Right lobe of liver (tissue), 6 donors: Measurements from ENCODE around the gene MACROH2A2. TPM values are rescaled to one million over a fixed set of nuclear protein-coding genes. Genes with fewer than 3 reads are reported as not detected.

Source experiments
- ATAC-seq, 4 donors: fragments of 200-7000 bp; cut with Tn5 transposase; one replicate each; pipeline ENCODE4 v1.9.1; 2020; ENCODE audit warnings: mild to moderate bottlenecking in 4 of 4, moderate library complexity in 4 of 4
- DNase-seq, 3 donors: peaks; one replicate each; pipeline ENCODE4 v3.0.0-alpha.2; 2020
- H3K27ac ChIP-seq, 3 donors: fragments of 200-600 bp; one replicate each; pipeline ENCODE4 v1.8.0; 2022
- H3K27me3 ChIP-seq, 2 donors: fragments of 200-600 bp; one replicate each; pipeline ENCODE4 v1.8.0; 2022
- H3K36me3 ChIP-seq, 4 donors: fragments of 200-600 bp; sonication (generic) in 1 of 4; one replicate each; pipeline versions ENCODE4 v1.5.1 to v1.8.0; 2017 to 2022; ENCODE audit warnings: control low read depth in 1 of 4
- H3K4me1 ChIP-seq, 4 donors: fragments of 200-600 bp; sonication (generic) in 1 of 4; one replicate each; pipeline versions ENCODE4 v1.5.1 to v1.8.0; 2017 to 2022; ENCODE audit warnings: control low read depth in 1 of 4
- H3K4me3 ChIP-seq, 3 donors: fragments of 200-600 bp; one replicate each; pipeline ENCODE4 v1.8.0; 2022
- H3K9me3 ChIP-seq, 4 donors: fragments of 200-600 bp; sonication (generic) in 1 of 4; one replicate each; pipeline versions ENCODE4 v1.5.1 to v1.8.0; 2017 to 2022; ENCODE audit warnings: control low read depth in 1 of 4
- POLR2A ChIP-seq: fragments of 450-650 bp; IDR thresholded peaks from one replicate; pipeline ENCODE4 v1.6.1; 2017; ENCODE audit warnings: antibody characterized with exemption, mild to moderate bottlenecking
- WGBS: methylation state at CpG from one replicate; pipeline ENCODE4 v1.1.6; 2018; ENCODE audit warnings: low coverage, low lambda C conversion rate; ENCODE audit not compliant: insufficient coverage; ENCODE audit errors: missing lambda C conversion rate; 5-methylcytosine and 5-hydroxymethylcytosine counted together
- intact Hi-C, 2 donors: fragments of 100-400 bp; cut with DNase I; formaldehyde crosslinking; loops; one replicate each; pipeline versions ENCODE4 v1.11.2 to v1.14.1; 2022
- total RNA-seq, 6 experiments: library from RNA; depleted of rRNA in 2 of 6; stranded (reverse); fragments of >200 nt in 2 of 6; fragmentation: NEBNext Ultra II Directional in 3 of 6; extraction: Animal tissue kit (Norgen Biotek cat#: 25700) in 3 of 6; gene quantifications; one replicate each; pipeline versions ENCODE4 v1.1.0 to v1.2.4, GENCODE V29; 2016 to 2023
- TF ChIP-seq, protein P1 (sequence below), 4 donors: fragments of 200-600 bp in 3 of 4; fragments of 450-650 bp in 1 of 4; IDR thresholded peaks; one replicate each; pipeline versions ENCODE4 v1.5.1 to v1.8.0; 2016 to 2022; ENCODE audit warnings: antibody characterized with exemption in 4 of 4, mild to moderate bottlenecking in 2 of 4
- donor health status: DM: no; HTN: yes; CAD: no.
- donor health status: DM: no; HTN: no; CAD: no.
- donor health status: DM: no; HTN: no; CAD: no.
- donor health status: DM: no; HTN: yes; CAD: no.
- donor health status: DM: no; HTN: yes; CAD: no.

The MACROH2A2 gene
- total RNA-seq, 6 experiments from 2014 or later = 2.0 to 12.1 (median 5.0) TPM

DNA sequence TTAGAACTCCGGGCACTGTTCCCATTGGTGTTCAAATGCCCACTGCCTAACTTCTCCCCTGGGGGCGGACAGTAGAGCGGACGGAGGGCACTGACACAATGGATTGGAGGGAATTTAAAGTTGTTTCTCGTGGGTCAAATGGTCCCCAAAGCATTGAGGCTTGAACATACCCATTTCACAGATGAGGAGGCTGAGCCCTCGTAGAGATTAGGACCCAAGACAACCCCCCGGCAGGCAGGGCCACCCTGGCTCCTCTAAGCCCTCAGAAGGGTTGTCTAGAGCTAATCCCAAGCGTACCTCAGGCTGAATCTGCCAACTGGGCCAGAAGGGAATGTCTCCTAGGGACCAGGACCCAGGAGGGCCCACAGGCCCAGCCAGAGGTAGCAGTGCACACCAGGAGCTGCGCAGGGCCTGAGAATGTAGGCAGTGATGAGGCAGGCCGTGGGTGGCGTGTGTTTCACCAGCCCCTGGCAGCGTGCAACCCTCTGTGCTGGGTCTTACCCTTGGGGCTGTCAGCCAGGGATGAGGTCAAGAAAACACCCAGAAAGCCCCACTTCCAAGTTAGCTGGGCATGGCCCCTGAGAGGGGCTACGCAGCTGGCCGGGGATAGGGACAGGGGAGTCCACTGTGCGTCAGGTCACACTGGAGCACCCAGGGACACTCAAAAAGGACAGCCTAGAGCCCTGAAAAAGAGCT, 74.2 kb downstream of the MACROH2A2 start:
- no peak overlapping the region for H3K4me3 ChIP-seq
- ATAC-seq (no peak), DNase-seq (no peak)
- TF ChIP-seq, protein P1, sequence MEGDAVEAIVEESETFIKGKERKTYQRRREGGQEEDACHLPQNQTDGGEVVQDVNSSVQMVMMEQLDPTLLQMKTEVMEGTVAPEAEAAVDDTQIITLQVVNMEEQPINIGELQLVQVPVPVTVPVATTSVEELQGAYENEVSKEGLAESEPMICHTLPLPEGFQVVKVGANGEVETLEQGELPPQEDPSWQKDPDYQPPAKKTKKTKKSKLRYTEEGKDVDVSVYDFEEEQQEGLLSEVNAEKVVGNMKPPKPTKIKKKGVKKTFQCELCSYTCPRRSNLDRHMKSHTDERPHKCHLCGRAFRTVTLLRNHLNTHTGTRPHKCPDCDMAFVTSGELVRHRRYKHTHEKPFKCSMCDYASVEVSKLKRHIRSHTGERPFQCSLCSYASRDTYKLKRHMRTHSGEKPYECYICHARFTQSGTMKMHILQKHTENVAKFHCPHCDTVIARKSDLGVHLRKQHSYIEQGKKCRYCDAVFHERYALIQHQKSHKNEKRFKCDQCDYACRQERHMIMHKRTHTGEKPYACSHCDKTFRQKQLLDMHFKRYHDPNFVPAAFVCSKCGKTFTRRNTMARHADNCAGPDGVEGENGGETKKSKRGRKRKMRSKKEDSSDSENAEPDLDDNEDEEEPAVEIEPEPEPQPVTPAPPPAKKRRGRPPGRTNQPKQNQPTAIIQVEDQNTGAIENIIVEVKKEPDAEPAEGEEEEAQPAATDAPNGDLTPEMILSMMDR (IDR thresholded peaks at IDR 0.05) = no peak
- TF ChIP-seq POLR2A = no peak
- H3K36me3 ChIP-seq = peaks cover 0 to 20% (median 6%) of the 10 kb centered on the region in 4 donors
- intact Hi-C loops = no loop called here
- WGBS = 97% methylated on average over 6 of the region's 15 CpGs
- no peaks in the 10 kb centered on the region for H3K27me3 ChIP-seq
- H3K4me1 ChIP-seq = peaks cover 0 to 20% (median 0%) of the 10 kb centered on the region in 4 donors
- H3K27ac ChIP-seq = no peak overlapping the region
- no peaks in the 10 kb centered on the region for H3K9me3 ChIP-seq

DNA sequence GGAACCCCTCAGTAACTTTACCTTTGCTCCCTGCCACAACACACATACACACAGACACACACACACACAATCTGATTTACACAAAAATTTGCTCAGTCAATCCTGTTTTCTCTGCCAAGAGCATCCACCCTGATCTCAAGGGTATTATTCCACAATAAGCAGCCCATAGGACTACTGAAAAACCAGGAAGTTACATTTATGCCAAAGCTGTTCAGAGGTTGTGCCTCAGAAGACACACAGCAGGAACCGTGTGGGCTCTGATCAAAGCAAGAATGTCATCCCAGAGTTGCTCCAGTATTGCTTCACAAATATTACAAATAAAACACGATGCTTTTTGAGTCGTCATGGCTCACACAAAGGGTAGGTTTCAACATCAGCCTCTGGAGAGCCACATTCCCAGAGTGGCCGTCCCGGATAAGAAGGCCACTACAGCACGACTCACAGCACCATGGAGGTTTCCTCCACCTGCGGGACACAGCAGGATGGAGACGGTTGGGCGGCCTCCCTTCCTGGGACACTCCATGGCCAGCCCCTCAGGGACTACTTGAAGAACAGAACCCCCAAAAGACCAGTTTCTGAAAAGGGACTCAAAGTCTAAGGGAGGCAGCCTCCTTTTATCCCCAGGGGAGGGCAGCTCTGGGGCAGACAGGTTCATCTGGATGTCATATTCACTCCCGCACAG, 78.4 kb downstream of the MACROH2A2 start:
- 47% methylated on average over 6 of the region's 10 CpGs for WGBS
- Histone ChIP-seq H3K4me3 (peak overlapping the region; percentile 62 to 86 (median 64)), H3K4me1 (peaks cover 0 to 28% (median 0%) of the 10 kb centered on the region in 4 donors), H3K27me3 (no peaks in the 10 kb centered on the region), H3K36me3 (peaks cover 0 to 8% (median 0%) of the 10 kb centered on the region in 4 donors), H3K9me3 (no peaks in the 10 kb centered on the region), H3K27ac (peak overlapping the region in 1 of 3 donors; percentile 84)
- peak in 3 of 4 donors; percentile 30 to 38 (median 35) for ATAC-seq
- peak; percentile 45 for TF ChIP-seq POLR2A
- TF ChIP-seq, protein P1 (IDR thresholded peaks at IDR 0.05) = no peak
- DNase-seq = no peak
- intact Hi-C loops = no loop called here

DNA sequence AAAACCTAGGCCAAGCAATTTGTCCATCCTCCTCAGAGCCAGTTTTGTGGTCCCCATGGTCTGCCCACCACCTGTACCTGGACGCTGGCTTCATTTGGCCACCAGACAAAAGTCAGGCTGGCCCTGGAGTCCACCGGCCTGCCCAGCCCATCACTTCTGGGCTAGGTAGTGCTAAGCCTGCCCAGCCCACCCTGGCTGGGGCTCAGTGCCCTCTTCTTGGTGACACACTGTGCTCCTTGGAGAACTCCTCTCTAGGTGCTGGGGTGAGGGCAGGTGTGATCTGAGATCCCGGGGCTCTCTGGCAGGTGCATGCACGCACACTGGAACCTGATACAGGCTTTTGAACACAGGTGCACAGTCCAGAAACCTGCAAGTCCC, 78.9 kb downstream of the MACROH2A2 start:
- H3K9me3 ChIP-seq = no peaks in the 10 kb centered on the region
- H3K36me3 ChIP-seq = peaks cover 0 to 8% (median 0%) of the 10 kb centered on the region in 4 donors
- TF ChIP-seq, protein P1 (IDR thresholded peaks at IDR 0.05) = no peak
- no peak for TF ChIP-seq POLR2A
- DNase-seq = no peak
- WGBS = no CpG with 5 or more reads among the region's 4 CpGs
- peak overlapping the region; percentile 62 to 86 (median 64) for H3K4me3 ChIP-seq
- H3K4me1 ChIP-seq = peaks cover 0 to 28% (median 0%) of the 10 kb centered on the region in 4 donors
- intact Hi-C loops = no loop called here
- no peaks in the 10 kb centered on the region for H3K27me3 ChIP-seq
- ATAC-seq = peak in 2 of 4 donors; percentile 2 to 5
- H3K27ac ChIP-seq = peak overlapping the region in 1 of 3 donors; percentile 84

DNA sequence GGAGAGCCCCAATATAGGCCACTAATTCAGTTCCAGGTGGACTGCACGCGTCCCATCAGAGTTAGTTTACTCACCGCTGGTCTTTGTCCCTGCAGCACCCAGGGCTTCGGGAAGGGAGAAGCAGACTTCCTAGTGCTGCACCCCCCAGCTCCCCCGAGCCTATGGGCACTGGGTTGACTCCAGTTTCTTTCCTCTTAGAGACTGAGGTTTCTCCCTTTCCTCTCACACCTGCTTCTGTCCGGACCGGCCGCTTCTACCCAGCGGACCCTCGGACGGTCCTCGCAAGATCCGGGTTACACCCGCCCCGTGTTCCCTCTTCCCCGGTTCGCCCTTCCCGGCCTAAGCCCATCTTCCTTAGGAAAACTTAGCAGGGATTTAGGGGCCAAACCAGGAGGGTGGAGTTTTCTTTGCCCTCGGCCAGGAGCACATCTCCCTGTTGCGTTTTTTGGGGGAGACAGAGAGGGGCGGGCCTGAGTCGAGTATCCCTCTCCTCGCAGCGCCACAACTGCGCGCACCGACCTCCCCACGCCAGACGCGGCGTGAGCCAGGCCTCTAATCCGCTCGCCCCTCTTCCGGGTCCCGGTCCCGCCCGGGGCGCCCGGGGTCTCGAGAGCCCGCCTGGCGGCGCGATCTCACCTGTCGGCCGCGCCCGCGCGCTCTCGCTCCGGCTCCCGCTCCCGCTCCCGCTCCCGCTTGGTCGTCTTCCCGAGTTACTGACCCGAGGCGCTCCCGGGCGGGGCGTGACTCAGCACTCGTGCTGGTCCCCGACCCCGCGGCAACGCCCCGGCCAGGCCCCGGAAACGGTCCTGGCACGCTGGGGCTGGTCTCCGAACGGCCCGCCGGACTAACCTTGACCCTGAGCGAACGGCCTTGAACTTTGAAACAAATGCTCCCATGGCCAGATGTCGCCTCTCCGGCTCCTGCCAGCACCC, 79.7 kb downstream of the MACROH2A2 start, which contains the start of gene AIFM2:
Gene AIFM2 (minus strand): TSS at position 728 of the 932 bp plus-strand sequence. CDS start 8,741 bp downstream, outside the sequence.
- intact Hi-C loops = no loop called here
- ATAC-seq (peak; percentile 87 to 92 (median 91)), DNase-seq (peak; percentile 90 to 95 (median 93))
- H3K27ac ChIP-seq = peak within 1 kb of the TSS; percentile 58 to 84 (median 59)
- TF ChIP-seq, protein P1 (IDR thresholded peaks at IDR 0.05) = peak in 1 of 4 donors; percentile 10
- peak; percentile 73 for TF ChIP-seq POLR2A
- peaks cover 0 to 28% (median 0%) of the 10 kb centered on the region in 4 donors for H3K4me1 ChIP-seq
- no peaks in the 10 kb centered on the region for H3K27me3 ChIP-seq
- peak within 1 kb of the TSS; percentile 62 to 86 (median 64) for H3K4me3 ChIP-seq
- peaks cover 0 to 8% (median 0%) of the 10 kb centered on the region in 4 donors for H3K36me3 ChIP-seq
- WGBS = 6% methylated on average over 26 of the region's 80 CpGs
- H3K9me3 ChIP-seq = no peaks in the 10 kb centered on the region
